ENCODE measurements around the gene REN.

REN gene

GRCh38 chr1:204205486-204205885, 39.3 kb upstream of the REN start:
- H3K36me3 ChIP-seq (ENCODE audit: insufficient read depth, low read length): no peaks in the 10 kb centered on the region
- no peak overlapping the region for H3K4me2 ChIP-seq (ENCODE audit: low read length)
- no peaks in the 10 kb centered on the region; the same call in 1 of the 2 replicates for H3K27me3 ChIP-seq (ENCODE audit: insufficient read depth, low read length)
- H2AFZ ChIP-seq (ENCODE audit: low read length): no peak overlapping the region
- H3K9me2 ChIP-seq (ENCODE audit: low read depth, low read length): no peaks in the 10 kb centered on the region
- no peaks in the 10 kb centered on the region for H4K20me1 ChIP-seq (ENCODE audit: insufficient read depth, low read length)
- H3K9ac ChIP-seq (ENCODE audit: low read length): no peak overlapping the region
- H3K4me3 ChIP-seq (ENCODE audit: low read depth, low read length, poor library complexity, severe bottlenecking): no peak overlapping the region
- H3K79me2 ChIP-seq (ENCODE audit: insufficient read depth, low read length): no peaks in the 10 kb centered on the region
- H3K27ac ChIP-seq (ENCODE audit: low read depth, low read length, poor library complexity, severe bottlenecking): no peak overlapping the region
- no peak for TF ChIP-seq CTCF (IDR thresholded peaks at IDR 0.05; ENCODE audit: low read length)
- TF ChIP-seq EZH2 (IDR thresholded peaks at IDR 0.05; ENCODE audit: borderline replicate concordance, low read length): no peak
- H3F3A ChIP-seq (ENCODE audit: insufficient read depth, low read length): no peaks in the 10 kb centered on the region
- H3K9me3 ChIP-seq (ENCODE audit: low read length): no peaks in the 10 kb centered on the region
- no peaks in the 10 kb centered on the region for H3K4me1 ChIP-seq (ENCODE audit: insufficient read depth, low read length, severe bottlenecking)

- no peaks in the 10 kb centered on the region for H3K9me3 ChIP-seq (ENCODE audit: low read length)
- no peaks in the 10 kb centered on the region for H3K36me3 ChIP-seq (ENCODE audit: insufficient read depth, low read length)
- no peak overlapping the region for H3K4me2 ChIP-seq (ENCODE audit: low read length)
- no peaks in the 10 kb centered on the region for H4K20me1 ChIP-seq (ENCODE audit: insufficient read depth, low read length)
- H3K9me2 ChIP-seq (ENCODE audit: low read depth, low read length): no peaks in the 10 kb centered on the region
- H3K4me1 ChIP-seq (ENCODE audit: insufficient read depth, low read length, severe bottlenecking): no peaks in the 10 kb centered on the region
- no peak overlapping the region for H3K4me3 ChIP-seq (ENCODE audit: low read depth, low read length, poor library complexity, severe bottlenecking)
- H3F3A ChIP-seq (ENCODE audit: insufficient read depth, low read length): no peaks in the 10 kb centered on the region
- H3K27ac ChIP-seq (ENCODE audit: low read depth, low read length, poor library complexity, severe bottlenecking): no peak overlapping the region
- H2AFZ ChIP-seq (ENCODE audit: low read length): no peak overlapping the region
- H3K27me3 ChIP-seq (ENCODE audit: insufficient read depth, low read length): no peaks in the 10 kb centered on the region; the same call in 1 of the 2 replicates
- TF ChIP-seq EZH2 (IDR thresholded peaks at IDR 0.05; ENCODE audit: borderline replicate concordance, low read length) (no peak), CTCF (IDR thresholded peaks at IDR 0.05; ENCODE audit: low read length) (no peak)
- H3K79me2 ChIP-seq (ENCODE audit: insufficient read depth, low read length): no peaks in the 10 kb centered on the region
- no peak overlapping the region for H3K9ac ChIP-seq (ENCODE audit: low read length)
These were observed 38.8 kb upstream of the REN start for GRCh38 chr1:204204944-204205343.

GRCh38 chr1:204203206-204203767, 37.1 kb upstream of the REN start:
- H2AFZ ChIP-seq (ENCODE audit: low read length): no peak overlapping the region
- no peaks in the 10 kb centered on the region for H3K9me3 ChIP-seq (ENCODE audit: low read length)

More at GRCh38 chr1:204203206-204203767, 37.1 kb upstream of the REN start:
- no peak overlapping the region for H3K9ac ChIP-seq (ENCODE audit: low read length)
- no peaks in the 10 kb centered on the region for H3K4me1 ChIP-seq (ENCODE audit: insufficient read depth, low read length, severe bottlenecking)
- no peak overlapping the region for H3K4me3 ChIP-seq (ENCODE audit: low read depth, low read length, poor library complexity, severe bottlenecking)
- H3K4me2 ChIP-seq (ENCODE audit: low read length): no peak overlapping the region
- no peak for TF ChIP-seq EZH2 (IDR thresholded peaks at IDR 0.05; ENCODE audit: borderline replicate concordance, low read length)
- TF ChIP-seq CTCF (IDR thresholded peaks at IDR 0.05; ENCODE audit: low read length): no peak
- H3K27me3 ChIP-seq (ENCODE audit: insufficient read depth, low read length): no peaks in the 10 kb centered on the region; the same call in 1 of the 2 replicates
- H3F3A ChIP-seq (ENCODE audit: insufficient read depth, low read length): no peaks in the 10 kb centered on the region
- H3K36me3 ChIP-seq (ENCODE audit: insufficient read depth, low read length): no peaks in the 10 kb centered on the region
- H4K20me1 ChIP-seq (ENCODE audit: insufficient read depth, low read length): no peaks in the 10 kb centered on the region
- no peak overlapping the region for H3K27ac ChIP-seq (ENCODE audit: low read depth, low read length, poor library complexity, severe bottlenecking)
- H3K79me2 ChIP-seq (ENCODE audit: insufficient read depth, low read length): no peaks in the 10 kb centered on the region
- H3K9me2 ChIP-seq (ENCODE audit: low read depth, low read length): no peaks in the 10 kb centered on the region
